GM18511 (cell line): ENCODE measurements around the gene IGSF21.

Experiments used
- ATAC-seq: cut with Tn5 transposase; IDR thresholded peaks from one replicate; pipeline ENCODE4 v1.9.1; 2021; ENCODE audit warnings: mild to moderate bottlenecking, moderate library complexity; ENCODE audit not compliant: unreplicated experiment

Gene IGSF21

GRCh38 chr1:18119289-18119688 lies 11.7 kb downstream of the IGSF21 start:
- ATAC-seq = no peak

GRCh38 chr1:18119771-18120377 lies 12.3 kb downstream of the IGSF21 start:
- no peak for ATAC-seq

DNA sequence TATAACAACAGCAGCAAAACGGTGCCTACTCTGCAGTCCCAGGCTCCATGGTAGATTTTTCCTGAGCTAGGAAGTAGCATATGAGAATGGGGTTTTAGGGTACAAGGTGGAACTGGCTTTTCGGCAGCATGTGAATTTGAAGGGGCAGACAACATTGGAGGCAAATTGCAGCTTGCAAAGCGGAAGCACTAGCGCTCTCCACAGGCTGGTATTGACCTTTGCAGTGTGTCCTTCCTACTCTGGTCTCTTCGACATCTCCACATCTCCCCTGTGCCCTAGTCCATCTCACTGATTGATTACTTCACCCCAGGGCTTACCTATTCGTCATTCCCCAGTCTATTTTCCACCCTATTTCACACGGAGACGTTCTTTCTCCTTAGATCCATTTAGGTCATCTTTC lies 13.0 kb downstream of the IGSF21 start:
- no peak for ATAC-seq

DNA sequence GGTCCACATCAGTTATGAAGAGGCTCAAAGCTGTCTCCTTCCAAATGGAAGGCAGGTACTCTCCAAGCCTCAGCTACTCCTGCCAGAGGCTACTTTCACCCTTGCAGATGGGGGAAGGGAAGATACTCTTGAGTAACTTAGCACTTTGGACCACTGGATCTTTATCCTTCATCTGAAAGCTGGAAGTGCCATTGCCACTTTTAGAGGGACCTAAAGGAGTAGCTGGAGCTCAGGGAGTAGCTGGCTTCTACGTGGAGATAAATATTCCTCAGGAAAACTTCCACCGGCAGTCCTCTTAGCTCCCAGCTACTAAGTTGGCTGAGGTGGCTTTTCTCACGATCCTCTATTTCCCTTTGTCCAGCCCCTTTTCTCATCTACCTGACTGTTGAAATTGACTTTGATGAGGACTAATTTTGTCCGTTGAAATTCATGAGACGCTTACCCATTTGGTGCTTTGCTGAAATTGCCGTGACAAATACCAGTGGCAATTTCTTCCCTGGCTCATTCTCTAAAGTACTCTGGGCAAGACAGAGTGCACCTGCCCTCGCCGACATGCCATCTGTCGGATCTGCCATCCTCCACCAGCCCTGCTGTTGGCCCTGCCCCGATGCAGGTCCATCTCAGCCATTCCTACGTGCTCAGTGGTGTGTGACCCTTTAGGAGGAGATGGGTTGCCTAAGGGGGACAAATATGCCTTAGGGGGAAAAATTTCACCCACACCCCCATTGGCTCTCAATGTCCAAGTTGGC lies 13.6 kb downstream of the IGSF21 start:
- ATAC-seq = no peak

DNA sequence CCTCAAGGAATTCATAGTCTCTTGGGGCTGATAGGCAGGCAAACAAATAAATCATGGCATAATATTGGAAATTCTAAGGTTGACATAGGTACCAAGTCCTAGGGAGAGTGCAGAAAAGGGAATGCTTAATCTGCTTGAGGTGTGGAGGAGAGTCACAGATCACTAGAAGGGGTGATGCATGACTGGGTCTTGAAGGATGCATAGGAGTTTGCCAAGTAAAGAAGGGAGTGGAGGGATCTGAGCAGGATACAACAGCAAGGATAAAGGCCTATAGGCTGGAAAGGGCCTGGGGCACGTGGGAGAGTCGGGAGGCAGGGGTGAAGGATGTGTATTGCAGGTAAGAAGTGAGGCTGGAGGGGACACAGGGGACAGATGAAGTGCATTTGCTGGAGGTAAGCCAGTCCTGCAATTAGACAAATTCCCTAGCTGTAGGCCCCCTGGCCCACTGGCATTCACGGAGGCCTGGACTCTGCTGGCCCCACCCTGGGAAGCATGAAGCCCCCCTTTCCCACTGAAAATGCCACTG lies 15.9 kb downstream of the IGSF21 start:
- no peak for ATAC-seq

GRCh38 chr1:18124977-18125376 lies 17.4 kb downstream of the IGSF21 start:
- no peak for ATAC-seq

DNA sequence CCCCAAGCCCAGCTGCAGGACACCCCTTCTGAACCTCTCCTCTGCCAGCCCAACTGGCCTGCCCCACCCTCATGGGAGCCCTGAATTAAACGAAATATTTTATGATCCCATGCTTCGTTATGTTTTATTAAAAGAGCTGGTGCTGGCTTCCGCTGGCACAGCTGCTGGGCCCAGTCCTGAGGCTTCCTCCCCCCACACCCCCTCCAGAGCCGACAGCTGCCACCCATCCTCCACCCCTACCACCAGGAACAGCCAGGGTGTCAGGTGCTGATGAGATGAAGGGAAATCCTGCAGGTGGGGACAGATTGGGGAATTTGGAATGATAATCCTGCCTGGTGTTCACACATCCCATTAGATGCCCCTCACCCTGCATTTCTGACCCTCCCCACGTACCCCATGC lies 19.0 kb downstream of the IGSF21 start:
- ATAC-seq = no peak

- no peak for ATAC-seq
Measured at GRCh38 chr1:18128298-18128697, 20.7 kb downstream of the IGSF21 start.

DNA sequence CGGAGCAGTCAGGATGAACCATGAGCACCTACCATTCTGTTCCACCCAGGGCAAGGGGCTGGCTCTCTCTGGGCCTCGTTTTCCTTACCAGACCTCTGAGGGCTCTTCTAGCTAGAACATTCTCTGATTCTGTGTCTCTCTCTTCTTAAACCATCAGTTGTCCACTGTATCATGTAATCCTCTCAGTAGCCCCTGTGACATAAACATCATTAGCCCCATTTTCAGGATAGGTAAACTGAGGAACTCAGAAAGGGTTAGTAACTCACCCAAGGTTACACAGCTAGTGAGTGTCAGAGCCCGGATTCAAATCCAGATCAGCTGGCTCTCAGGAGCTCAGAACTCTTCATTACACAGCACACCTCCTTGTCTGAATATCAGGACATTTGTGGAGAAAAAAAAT lies 22.8 kb downstream of the IGSF21 start:
- ATAC-seq = no peak

- no peak for ATAC-seq
Measured at GRCh38 chr1:18132022-18132710, 24.6 kb downstream of the IGSF21 start.

DNA sequence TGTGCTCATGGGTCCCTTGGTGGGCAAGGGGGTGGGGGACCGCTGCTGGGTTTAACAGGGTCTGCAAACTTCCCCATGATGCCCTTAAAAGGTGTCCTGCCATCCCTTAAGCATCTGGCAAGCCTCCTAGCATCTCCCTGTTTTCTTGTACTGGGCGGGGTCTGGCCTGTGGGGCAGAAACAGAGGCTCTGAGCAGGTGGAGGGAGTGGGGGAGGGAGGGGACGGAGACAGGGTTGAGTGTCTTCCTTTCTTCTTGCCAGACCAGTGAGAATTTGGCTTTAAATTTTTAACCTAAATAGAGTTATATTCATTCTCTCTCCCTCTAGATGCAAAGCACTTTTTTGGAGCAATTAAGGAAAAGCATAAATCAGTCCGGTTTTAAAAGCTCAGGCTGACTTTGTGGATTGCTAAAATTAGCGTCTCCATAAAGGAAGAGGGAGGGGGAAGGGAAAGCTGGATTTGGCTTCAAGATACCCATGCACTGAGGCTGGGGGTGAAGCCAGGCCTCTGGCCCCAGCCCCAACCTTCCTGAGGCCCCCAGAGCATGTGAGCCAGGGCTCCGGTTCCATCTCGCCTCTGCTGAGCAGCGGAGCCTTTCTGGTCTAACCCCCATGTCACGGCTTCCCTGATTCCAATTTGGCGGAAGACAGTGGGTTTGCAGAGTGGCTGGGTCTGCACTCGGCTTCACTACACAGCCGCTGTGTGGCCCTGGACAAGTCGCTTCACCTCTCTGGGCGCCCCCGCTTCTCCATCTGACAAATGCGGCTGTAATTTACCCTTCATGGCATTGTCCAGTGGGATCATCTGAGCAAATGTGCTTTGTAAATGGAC lies 25.3 kb downstream of the IGSF21 start:
- no peak for ATAC-seq

- ATAC-seq = no peak
Measured at GRCh38 chr1:18134324-18135046, 26.9 kb downstream of the IGSF21 start.

DNA sequence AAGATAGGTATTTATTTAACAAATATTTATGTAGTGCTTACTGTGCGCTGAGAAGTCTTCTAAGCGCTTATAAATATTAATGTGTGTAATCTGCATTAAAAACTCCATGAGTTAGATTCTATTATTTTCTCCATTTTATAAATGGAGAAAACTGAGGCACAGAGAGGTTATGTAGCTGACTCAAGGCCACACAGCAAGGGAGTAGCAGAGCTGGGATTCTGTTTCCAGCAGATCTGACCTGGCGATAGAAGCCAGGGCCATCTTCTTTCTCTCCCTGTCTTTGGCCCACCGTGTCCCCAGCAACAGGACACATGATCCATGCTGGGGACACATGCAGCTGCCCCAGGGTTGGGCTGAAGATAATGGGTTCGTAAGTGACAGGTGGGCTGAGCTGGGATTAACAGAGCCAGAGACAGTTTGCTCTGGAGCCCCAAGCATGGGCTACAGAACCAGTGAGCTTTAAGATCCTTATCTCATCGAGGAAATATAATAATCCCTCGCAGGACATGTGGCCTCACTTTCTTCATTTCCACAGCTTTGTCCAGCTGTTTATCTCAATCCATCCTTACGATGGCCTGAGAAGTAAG lies 30.3 kb downstream of the IGSF21 start:
- ATAC-seq = no peak

DNA sequence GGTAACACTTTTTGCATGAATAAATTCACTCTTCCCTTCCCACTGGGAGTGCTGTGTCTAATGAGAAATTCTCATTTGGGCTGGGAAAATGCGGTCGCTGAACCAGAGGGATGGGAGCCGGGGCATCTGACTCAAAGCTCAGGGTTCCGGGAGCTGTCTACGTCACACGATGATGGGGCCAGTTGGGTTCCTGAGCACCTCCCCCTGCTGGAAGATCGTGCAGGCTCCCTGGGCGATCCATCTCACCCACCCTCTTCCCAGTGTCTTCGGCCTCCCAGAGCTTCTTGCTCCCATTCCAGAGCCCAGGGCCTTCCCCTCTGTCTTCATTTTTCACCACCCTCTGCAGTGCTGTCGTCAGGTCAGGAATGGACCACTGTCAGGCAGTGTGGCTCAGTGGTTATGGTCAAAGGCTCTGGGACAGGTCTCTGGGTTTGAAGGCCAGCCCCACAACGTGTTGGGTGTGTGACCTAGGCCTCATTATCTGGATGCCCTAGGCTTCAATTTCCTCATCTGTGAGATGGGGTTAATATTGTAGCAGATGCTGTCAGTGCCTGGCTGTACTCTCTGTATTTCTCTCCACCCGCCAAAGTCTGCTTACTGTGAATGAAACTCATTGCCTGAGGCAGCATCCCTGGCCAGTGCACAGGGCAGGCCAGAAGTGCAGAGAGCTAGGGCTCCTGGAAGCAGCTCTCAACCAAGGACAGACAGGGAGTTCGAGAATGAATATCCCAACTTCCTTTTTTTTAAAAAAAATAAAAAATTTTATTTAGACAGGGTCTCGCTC lies 31.8 kb downstream of the IGSF21 start:
- no peak for ATAC-seq

DNA sequence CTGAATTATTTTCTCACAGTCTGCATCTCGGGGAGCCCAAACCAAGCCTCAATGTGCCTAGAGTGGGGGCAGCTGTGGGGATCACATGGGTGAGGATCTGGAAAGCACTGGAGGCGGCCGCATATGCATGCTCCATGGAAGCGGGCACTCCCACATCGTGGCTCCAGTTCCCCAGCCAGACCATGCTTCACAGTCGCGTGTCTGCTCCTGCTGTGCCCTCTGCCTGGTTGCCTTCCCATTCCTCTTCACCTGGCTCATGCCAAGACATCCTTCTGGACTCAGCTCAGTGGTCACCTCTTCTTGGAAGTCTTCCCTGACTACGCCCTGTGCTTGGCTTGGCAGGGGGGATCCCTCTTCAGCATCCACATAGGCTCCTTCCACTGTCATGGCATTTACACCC lies 32.8 kb downstream of the IGSF21 start:
- no peak for ATAC-seq

GRCh38 chr1:18141661-18142060 lies 34.1 kb downstream of the IGSF21 start:
- ATAC-seq = no peak

DNA sequence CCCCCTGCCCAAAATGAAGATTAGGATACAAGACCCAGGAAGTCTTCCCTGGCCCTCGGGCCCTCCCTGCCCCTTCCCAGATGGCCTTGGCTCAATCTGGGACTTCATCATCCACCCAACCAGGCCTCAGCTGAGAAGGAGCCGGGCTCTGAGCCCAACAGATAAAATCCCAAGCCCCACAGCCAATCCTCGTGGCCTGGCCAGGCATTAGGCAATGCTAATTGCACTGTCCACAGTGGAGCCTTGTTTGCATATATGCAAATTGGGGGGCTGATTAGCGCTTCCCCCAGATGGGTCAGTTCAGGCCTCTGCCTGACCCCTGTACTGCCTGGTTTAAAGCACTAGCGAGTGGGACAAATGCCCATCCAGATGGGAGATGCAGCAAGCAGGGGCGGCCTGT lies 34.9 kb downstream of the IGSF21 start:
- ATAC-seq = no peak

GRCh38 chr1:18142969-18143368 lies 35.4 kb downstream of the IGSF21 start:
- ATAC-seq = no peak

- ATAC-seq = no peak
Measured at GRCh38 chr1:18144062-18144461, 36.5 kb downstream of the IGSF21 start.
